Upper lobe of left lung (tissue), 4 donors: ENCODE results near the gene EPHA5.

ENCODE experiments used
- POLR2A ChIP-seq, 4 donors: fragments of 450-650 bp; IDR thresholded peaks; one replicate each; pipeline ENCODE4 v1.5.1; 2016 to 2017; ENCODE audit warnings: antibody characterized with exemption in 4 of 4, mild to moderate bottlenecking in 2 of 4
- POLR2AphosphoS5 ChIP-seq, 2 donors: sonication (generic); formaldehyde crosslinking; IDR thresholded peaks; one replicate each; pipeline ENCODE4 v1.5.1; 2017; ENCODE audit warnings: antibody characterized with exemption in 2 of 2
- TF ChIP-seq, protein P1 (sequence below), 6 experiments: fragments of 450-650 bp in 4 of 6; fragments of 200-600 bp in 2 of 6; sonication (generic) in 2 of 6; IDR thresholded peaks; one replicate each; pipeline ENCODE4 v1.5.1; 2016 to 2019; ENCODE audit warnings: antibody characterized with exemption in 6 of 6

GRCh38 chr4:65696436-65696835, 26.1 kb upstream of the EPHA5 start:
- TF ChIP-seq POLR2A (IDR thresholded peaks at IDR 0.05) = no peak
- TF ChIP-seq, protein P1, sequence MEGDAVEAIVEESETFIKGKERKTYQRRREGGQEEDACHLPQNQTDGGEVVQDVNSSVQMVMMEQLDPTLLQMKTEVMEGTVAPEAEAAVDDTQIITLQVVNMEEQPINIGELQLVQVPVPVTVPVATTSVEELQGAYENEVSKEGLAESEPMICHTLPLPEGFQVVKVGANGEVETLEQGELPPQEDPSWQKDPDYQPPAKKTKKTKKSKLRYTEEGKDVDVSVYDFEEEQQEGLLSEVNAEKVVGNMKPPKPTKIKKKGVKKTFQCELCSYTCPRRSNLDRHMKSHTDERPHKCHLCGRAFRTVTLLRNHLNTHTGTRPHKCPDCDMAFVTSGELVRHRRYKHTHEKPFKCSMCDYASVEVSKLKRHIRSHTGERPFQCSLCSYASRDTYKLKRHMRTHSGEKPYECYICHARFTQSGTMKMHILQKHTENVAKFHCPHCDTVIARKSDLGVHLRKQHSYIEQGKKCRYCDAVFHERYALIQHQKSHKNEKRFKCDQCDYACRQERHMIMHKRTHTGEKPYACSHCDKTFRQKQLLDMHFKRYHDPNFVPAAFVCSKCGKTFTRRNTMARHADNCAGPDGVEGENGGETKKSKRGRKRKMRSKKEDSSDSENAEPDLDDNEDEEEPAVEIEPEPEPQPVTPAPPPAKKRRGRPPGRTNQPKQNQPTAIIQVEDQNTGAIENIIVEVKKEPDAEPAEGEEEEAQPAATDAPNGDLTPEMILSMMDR (IDR thresholded peaks at IDR 0.05) = no peak
- no peak for TF ChIP-seq POLR2AphosphoS5 (IDR thresholded peaks at IDR 0.05)
